Transverse colon (tissue), 3 donors: ENCODE data around the gene HSCB.

Experiments used
- POLR2A ChIP-seq: fragments of 450-650 bp; IDR thresholded peaks from one replicate; pipeline ENCODE4 v1.6.1; 2016; ENCODE audit warnings: antibody characterized with exemption, mild to moderate bottlenecking, moderate library complexity
- TF ChIP-seq, protein P1 (sequence below), 5 experiments: fragments of 200-600 bp in 3 of 5; fragments of 450-650 bp in 2 of 5; sonication (generic) in 3 of 5; IDR thresholded peaks; 1 replicate in 2 of 5; 2 replicates in 3 of 5; pipeline ENCODE4 v1.5.1; 2016 to 2017; ENCODE audit warnings: antibody characterized with exemption in 5 of 5, inconsistent platforms in 3 of 5, mild to moderate bottlenecking in 2 of 5, moderate library complexity in 1 of 5

DNA sequence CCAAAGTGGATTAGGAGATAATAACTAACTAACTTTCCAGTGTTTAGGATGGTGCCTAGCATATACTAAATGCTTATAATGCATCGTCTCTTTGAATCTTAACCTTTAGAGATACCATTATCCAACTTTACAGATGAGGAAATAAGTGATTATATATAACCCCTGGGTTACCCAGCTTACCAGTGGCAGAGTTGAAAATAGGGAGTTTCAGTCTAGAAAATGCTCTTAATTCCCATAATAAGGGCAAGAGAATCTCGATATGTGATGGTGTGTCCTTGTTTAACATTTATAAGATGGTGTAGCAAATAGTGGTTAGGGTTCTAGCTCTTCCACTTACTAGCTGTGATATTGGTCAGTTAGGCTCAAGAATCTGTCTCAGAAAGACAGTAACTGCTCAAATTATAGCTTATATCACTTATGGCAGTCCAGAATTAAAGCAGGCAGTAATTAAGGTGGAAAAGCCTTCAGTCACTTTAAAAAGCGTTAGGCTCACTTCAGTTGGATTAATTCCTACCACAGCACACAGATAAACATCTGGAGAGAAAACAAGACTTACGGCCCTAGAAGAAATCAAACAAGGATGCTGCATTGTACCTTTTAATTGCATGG lies 52.2 kb downstream of the HSCB start:
- TF ChIP-seq POLR2A = no peak
- TF ChIP-seq, protein P1, sequence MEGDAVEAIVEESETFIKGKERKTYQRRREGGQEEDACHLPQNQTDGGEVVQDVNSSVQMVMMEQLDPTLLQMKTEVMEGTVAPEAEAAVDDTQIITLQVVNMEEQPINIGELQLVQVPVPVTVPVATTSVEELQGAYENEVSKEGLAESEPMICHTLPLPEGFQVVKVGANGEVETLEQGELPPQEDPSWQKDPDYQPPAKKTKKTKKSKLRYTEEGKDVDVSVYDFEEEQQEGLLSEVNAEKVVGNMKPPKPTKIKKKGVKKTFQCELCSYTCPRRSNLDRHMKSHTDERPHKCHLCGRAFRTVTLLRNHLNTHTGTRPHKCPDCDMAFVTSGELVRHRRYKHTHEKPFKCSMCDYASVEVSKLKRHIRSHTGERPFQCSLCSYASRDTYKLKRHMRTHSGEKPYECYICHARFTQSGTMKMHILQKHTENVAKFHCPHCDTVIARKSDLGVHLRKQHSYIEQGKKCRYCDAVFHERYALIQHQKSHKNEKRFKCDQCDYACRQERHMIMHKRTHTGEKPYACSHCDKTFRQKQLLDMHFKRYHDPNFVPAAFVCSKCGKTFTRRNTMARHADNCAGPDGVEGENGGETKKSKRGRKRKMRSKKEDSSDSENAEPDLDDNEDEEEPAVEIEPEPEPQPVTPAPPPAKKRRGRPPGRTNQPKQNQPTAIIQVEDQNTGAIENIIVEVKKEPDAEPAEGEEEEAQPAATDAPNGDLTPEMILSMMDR (IDR thresholded peaks at IDR 0.05) = no peak
